Stimulated activated naive CD8-positive, alpha-beta T cell treated with anti-CD3 and anti-CD28 coated beads, Interleukin-15, Interleukin-2, amounts not matched to agents 100 U/mL and 50 U/mL, for 24 hours (primary cell): Measurements from ENCODE around the gene DPEP3.

Source experiments
- ATAC-seq: fragments of 150-1000 bp; cut with Tn5 transposase; one replicate; pipeline ENCODE4 v1.10.0; 2021
- DNase-seq: peaks from one replicate; pipeline ENCODE4 v3.0.0; 2021

The DPEP3 gene

DNA sequence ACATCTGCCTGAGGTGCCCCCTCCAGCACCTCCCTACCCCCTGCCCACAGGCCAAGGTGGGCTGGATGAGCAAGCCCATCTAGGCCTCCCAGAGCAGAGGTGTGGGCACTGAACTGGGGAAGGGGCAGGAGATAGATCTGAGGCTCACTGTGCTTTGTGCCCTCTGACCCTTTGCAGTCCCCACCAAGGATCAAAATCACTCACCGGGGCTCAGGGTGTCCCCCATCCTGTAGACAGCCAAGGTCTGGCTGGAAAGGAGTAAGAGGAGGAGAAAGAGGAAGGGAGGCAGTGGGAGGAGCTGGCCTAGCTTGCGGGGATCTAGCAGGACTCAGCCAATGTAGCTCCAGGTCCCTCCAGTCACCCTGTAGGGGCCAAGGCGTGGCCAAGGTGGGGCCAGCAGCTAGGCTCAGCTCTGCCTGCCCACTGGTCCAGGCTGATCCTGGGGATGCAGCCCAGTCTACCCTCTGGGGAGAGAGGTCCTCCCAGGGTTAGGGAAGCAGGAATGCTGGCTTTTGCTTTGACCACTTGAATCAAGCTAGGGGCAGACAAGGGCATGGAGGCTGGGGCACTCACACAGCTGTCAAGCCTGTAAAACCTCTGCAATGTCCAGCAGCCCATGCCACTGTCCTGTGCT lies 13.6 kb downstream of the DPEP3 start:
- ATAC-seq: no peak
- no peak for DNase-seq

DNA sequence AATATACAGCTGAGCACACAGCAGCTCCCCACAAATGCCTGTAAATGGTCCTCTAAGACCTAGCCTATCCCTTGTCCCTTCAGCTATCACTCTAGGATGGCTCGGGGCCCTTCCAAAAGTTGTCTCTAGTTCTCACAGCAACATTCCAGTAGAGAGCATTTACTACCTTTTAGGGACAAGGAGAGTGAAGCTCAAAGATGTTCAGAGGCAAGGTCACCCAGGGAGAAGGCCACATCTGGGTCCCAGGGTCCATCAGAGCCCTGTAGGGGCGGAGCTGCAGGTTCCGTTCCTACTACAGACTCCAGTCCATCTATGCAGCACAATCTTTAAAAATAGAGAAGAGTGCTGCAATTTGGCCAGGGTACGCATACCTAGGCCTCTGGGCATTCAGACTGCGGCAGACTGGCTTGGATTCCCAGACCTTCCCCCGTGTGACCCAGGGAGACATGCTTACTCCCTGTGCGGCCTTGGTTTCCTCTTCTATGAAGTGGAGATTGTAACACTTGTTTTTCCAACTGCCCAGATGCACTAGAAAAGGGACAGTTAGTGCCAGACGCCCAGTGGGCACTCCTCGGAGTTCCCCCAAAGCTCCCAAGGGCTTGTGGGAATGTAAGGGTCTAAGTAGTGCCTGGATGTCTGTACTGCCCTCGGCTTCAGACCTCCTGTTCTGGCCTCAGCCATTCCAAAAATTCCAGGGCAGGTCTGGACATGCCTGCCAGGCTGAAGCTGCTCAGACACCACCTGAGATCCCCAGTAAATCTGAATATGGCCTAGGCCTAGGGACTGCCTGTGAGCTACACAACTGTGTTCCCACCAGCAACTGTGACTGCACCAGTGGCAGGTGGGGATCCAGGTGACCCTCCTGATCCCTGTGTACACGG lies 14.4 kb downstream of the DPEP3 start:
- DNase-seq (no peak), ATAC-seq (no peak)

DNA sequence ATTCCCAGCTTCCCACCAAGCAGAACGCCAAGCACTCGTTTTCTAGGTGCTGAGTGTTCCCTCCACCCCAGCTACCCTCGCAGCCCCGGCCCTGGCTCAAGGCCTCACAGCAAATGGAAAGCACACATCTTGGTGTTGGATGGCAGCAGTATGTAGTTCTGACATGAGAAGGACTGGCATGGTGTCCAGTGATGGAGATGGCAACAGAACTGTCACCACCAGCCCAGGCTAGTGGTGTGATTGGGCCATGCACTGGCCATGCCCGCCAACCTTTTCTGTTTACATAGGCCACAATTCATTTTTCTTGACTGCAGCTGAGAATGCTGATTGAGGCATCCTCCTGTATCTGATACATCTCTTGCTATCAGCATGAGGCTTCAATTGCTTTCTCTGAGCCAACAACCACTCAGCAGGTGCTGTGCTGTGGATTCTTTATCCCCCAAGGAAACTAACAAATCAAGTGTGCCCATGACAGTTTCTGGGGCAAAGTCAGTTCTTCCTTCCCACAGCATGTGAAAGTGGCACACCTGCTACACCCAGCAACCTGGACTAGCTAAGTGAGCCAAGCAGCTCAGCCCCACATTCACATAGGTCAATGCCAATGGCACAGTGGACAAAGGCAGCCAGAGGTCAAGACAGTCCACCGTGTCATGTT lies 15.7 kb downstream of the DPEP3 start:
- DNase-seq (no peak), ATAC-seq (no peak)

- no peak for DNase-seq
- ATAC-seq: no peak
Observed at GRCh38 chr16:67963662-67964321, 16.5 kb downstream of the DPEP3 start.

DNA sequence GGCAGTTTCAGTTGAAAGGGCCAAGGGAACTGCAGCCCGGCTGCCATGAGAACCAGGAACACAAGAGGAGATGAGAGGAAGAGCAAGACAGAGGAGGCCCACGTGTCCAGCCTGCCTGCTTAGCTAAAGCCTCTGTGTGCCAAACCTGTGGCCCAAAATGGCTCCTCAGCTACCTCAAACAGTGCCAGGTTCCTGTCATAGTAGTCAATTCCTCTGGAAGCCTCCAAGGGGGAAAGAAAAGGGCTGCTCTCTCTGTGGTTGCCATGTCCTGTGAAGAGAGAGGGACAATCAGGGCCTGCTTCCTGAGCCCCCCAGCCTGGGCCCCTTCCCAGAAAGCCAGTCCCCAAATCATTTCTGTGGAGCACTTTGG lies 17.0 kb downstream of the DPEP3 start:
- ATAC-seq: no peak

DNA sequence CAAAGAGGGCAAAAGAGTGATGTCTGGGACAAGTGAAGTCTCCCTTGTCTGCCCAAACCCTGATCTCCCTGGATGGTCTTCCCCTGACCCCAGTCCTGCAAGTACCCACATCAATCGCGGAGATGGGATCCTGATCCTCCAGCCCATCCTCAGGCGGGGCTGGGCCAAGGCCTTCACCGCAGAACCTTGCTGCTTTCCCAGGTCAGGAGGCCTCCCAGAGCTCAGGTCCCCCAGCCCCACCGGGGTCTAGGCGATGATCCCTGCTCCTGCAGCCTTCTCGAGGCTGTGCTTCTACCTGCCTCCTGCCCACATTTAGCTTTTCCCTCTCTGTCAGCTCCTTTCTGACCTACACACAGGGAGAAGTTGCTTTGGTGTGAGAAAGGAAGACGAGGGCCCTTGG lies 18.2 kb downstream of the DPEP3 start:
- DNase-seq (no peak), ATAC-seq (no peak)

More for the DNA sequence above, 17.0 kb downstream of the DPEP3 start:
- no peak for DNase-seq

DNA sequence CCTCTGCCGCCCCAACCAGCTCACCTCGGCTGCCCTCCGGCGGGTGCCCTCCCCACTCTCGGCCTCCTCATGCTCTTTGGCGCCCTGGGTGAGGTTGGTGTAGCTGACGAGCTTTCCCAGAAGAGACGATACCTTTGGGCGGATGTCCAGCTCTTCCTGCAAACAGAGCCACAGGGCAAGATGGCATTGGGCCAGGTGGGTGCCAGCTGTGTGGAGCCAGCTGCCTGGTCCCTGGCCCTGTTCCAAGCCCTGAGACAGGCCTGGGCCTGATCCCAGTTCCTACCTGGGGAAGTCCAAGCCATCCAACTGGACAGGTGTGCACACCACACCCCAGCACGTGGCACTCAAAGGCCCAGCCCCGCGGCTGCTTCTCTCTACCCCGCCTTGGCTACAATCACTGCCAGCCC lies 18.7 kb downstream of the DPEP3 start:
- ATAC-seq (no peak), DNase-seq (no peak)

DNA sequence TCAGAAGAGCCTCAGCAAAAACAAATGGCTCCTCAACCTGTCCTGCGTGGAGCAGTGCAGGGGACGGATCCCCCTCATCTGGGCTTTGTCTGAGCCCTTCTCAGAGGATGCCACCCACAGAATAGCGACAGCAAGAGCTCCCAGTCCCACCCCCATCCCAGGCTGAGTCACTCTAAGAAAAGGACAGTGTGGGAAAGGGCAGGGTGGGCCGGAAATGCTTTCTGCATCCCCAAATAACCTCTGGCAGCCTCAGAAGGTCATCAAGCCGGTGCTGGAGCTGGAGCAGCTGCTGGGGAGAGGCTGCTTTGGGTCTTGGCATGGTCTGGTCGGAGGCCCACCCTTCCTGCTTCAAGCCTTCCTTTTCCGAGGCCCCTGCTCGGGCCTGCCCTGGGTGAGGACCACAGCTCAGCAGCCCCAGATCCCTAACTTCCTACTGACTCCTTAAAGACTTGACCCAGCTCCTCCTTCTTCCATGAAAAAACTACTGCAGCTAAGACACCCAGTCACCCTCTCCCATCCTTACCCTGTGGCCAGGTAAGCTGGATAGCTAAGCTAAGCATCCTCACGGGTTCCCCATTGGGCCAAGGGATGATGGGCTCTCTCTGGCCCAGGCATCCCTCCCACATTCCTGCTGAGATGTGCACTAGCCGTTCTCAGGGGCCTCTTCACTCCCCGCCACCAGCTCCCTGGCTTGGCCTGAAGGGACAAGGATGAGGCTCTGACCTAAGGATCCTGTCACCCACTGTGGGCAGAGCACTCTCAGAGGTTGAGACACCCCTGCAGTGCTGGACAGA lies 20.6 kb downstream of the DPEP3 start:
- ATAC-seq (no peak), DNase-seq (no peak)

GRCh38 chr16:67957622-67958021 lies 22.7 kb downstream of the DPEP3 start:
- no peak for DNase-seq
- no peak for ATAC-seq

GRCh38 chr16:67954421-67955196 lies 25.7 kb downstream of the DPEP3 start:
- no peak for ATAC-seq
- DNase-seq: no peak

DNA sequence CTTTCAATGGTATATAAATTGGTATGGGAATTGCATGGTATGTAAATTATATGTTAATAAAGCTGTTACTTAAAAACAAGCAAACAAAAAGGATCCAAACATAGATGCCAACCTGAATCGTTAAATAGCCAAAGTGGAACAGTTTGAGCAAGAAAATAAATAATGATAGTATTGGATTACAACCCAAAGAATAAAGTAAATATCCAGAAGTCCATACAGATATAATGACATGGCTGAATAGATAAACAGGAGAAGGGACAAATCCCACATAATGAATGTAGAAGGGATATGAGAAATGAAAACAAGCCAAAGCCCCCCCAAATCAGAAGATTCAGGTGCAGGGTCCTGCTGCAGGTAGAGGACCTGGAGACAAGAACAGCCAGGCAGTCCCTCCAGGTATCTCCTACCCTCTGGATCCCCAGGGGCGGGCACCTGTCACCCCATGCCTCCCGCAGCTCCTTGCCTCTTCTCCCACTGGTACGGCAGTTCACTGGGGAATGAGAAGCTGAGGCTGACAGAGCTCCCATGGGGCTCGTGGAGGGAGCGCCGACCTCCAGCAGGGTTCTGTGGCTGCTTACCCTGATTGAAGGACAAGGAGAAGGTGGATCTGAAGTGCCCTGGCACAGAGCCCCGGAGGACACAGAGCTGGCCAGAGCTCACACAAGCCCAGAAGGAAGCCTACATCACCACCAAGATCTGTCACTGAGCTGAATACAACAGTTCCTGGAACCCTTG lies 26.5 kb downstream of the DPEP3 start:
- DNase-seq: no peak
- no peak for ATAC-seq

- ATAC-seq (no peak), DNase-seq (no peak)
Observed at GRCh38 chr16:67951485-67951884, 28.8 kb downstream of the DPEP3 start.

- ATAC-seq: no peak
Observed at GRCh38 chr16:67950335-67950843, 29.9 kb downstream of the DPEP3 start.

DNA sequence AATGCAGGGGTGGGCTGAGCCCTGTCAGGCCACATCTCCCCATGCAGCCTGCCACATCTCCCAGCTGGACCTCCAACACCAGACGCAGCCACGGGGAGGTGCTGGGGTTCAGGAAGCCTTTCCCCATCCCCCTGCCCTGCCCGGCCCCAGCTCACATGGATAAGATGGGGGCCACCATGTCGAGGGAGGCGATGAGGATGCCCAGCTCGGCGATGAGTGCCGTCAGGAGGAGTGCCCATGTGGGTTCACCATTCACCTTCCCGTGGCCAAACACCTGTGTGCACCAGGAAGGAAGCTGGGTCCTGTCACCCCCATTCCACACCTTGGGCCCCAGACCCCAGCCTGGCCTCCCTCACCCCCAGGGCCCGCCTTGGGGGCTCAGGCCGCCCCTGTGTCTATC lies 30.7 kb downstream of the DPEP3 start:
- ATAC-seq: no peak
- DNase-seq: no peak

More at GRCh38 chr16:67950335-67950843, 29.9 kb downstream of the DPEP3 start:
- no peak for DNase-seq

GRCh38 chr16:67948015-67948414 lies 32.3 kb downstream of the DPEP3 start:
- ATAC-seq: no peak

GRCh38 chr16:67946966-67947558 lies 33.2 kb downstream of the DPEP3 start:
- no peak for DNase-seq
- no peak for ATAC-seq

More at GRCh38 chr16:67948015-67948414, 32.3 kb downstream of the DPEP3 start:
- no peak for DNase-seq

GRCh38 chr16:67946128-67946569 lies 34.1 kb downstream of the DPEP3 start:
- ATAC-seq: no peak
- DNase-seq: no peak

- ATAC-seq: no peak
- no peak for DNase-seq
Observed at GRCh38 chr16:67945392-67945933, 34.8 kb downstream of the DPEP3 start.

- ATAC-seq: no peak
- no peak for DNase-seq
Observed at GRCh38 chr16:67944690-67945391, 35.5 kb downstream of the DPEP3 start.
